HG03571 (cell line): ENCODE measurements around the gene CYLD.
A peak's percentile ranks its signal among the peaks of the same experiment; 100 is the strongest.

Source experiments
- ATAC-seq: cut with Tn5 transposase; IDR thresholded peaks from one replicate; pipeline ENCODE4 v1.9.1; 2021; ENCODE audit not compliant: unreplicated experiment

The CYLD gene

GRCh38 chr16:50737420-50737959 lies 4.4 kb upstream of the CYLD start:
- no peak for ATAC-seq

GRCh38 chr16:50739031-50739430 lies 2.9 kb upstream of the CYLD start:
- ATAC-seq: no peak

GRCh38 chr16:50740736-50741135 lies 1.1 kb upstream of the CYLD start:
- no peak for ATAC-seq

GRCh38 chr16:50741225-50741780 lies 583 bp upstream of the CYLD start:
- ATAC-seq: no peak

- ATAC-seq: no peak
These were observed 802 bp downstream of the CYLD start for GRCh38 chr16:50742576-50743200.

- ATAC-seq: no peak
These were observed 1.8 kb downstream of the CYLD start for GRCh38 chr16:50743581-50744225.

- ATAC-seq: no peak
These were observed 3.0 kb downstream of the CYLD start for GRCh38 chr16:50744881-50745280.

GRCh38 chr16:50745940-50746339 lies 4.1 kb downstream of the CYLD start:
- no peak for ATAC-seq

GRCh38 chr16:50747207-50747956 lies 5.5 kb downstream of the CYLD start:
- ATAC-seq: peak; percentile 55

GRCh38 chr16:50751528-50751927 lies 9.6 kb downstream of the CYLD start:
- ATAC-seq: no peak

GRCh38 chr16:50752471-50753235 lies 10.8 kb downstream of the CYLD start:
- no peak for ATAC-seq

GRCh38 chr16:50756473-50756872 lies 14.6 kb downstream of the CYLD start:
- no peak for ATAC-seq

GRCh38 chr16:50761267-50761666 lies 19.4 kb downstream of the CYLD start:
- ATAC-seq: no peak

GRCh38 chr16:50762241-50762640 lies 20.4 kb downstream of the CYLD start:
- no peak for ATAC-seq

GRCh38 chr16:50763211-50763610 lies 21.3 kb downstream of the CYLD start:
- no peak for ATAC-seq

- no peak for ATAC-seq
These were observed 23.4 kb downstream of the CYLD start for GRCh38 chr16:50765260-50765659.

- ATAC-seq: no peak
These were observed 24.0 kb downstream of the CYLD start for GRCh38 chr16:50765861-50766260.

- no peak for ATAC-seq
These were observed 25.3 kb downstream of the CYLD start for GRCh38 chr16:50767197-50767596.

GRCh38 chr16:50771366-50771765 lies 29.5 kb downstream of the CYLD start:
- no peak for ATAC-seq

- ATAC-seq: no peak
These were observed 32.5 kb downstream of the CYLD start for GRCh38 chr16:50774405-50774804.

- no peak for ATAC-seq
These were observed 33.1 kb downstream of the CYLD start for GRCh38 chr16:50774960-50775359.
